ENCODE results near the gene MFRP.

- TF ChIP-seq CTCF (IDR thresholded peaks at IDR 0.05; ENCODE audit: insufficient read depth, low read depth, low read length) (peak; percentile 74), EZH2 (IDR thresholded peaks at IDR 0.05; ENCODE audit: insufficient read depth, low read length) (no peak)
These were observed 34.9 kb upstream of the MFRP start, which contains the start of gene USP2 for GRCh38 chr11:119381181-119381988.

Data from astrocyte (in vitro differentiated cells and primary cell).